Inflammatory macrophage (primary cell): ENCODE results near the gene PHLPP1.

Experiments used
- DNase-seq, 2 donors: peaks; one replicate each; pipeline ENCODE4 v3.0.0-alpha.2; 2020 to 2022

Gene PHLPP1

DNA sequence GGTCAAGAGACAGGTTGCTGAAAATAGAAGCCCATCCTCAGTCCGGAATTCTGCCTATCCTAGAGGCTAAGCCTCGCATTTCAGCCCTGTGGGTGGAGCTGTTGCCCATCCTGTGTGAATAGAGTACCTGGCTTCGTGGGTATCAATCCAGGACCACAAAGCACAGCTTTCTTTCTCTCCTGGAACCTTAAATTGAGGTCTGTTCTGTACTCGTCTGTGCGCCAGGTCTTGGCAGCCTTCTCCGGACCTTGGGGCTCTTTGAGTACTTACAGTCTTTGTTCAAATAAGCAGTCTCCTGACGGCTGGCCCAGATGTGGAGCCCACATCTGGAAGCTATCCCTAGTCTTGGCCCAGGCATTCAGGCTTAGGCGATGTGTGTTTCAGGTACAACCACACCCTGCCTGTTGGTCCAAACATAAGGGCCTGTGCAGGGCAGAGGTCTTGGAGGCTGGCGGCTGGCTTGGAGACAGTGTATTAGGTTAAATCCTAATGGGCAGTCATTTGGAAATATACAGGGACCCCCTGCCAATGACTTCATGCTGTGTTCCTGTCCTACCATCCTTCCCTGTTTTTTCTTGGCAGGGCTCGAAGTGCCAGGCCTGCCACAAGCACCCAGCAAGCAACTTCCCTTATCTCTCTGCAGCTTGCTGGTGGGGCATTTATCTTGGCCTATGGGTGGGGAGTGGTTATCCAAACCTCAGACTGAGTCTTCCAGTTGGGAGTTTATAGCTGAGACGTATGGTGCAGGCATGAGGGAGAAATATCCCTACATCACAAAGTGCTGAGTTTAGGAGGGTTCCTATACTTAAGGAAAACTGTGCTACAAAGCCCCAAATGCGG lies 310.1 kb downstream of the PHLPP1 start:
- DNase-seq, result no peak

- no peak for DNase-seq
These were observed 313.0 kb downstream of the PHLPP1 start for GRCh38 chr18:63028380-63028779.
